Measurements from ENCODE around the gene NCOA1.

GRCh38 chr2:24594283-24594682, 103.2 kb downstream of the NCOA1 start:
- TF ChIP-seq ZNF384 (IDR thresholded peaks at IDR 0.05) (no peak), FOXM1 (IDR thresholded peaks at IDR 0.05; ENCODE audit: borderline replicate concordance) (no peak), ELF4 (IDR thresholded peaks at IDR 0.05) (no peak)

Measured in HEK293T (cell line).